Measurements from ENCODE around the gene CEP128. TPM values are rescaled to one million over a fixed set of nuclear protein-coding genes. Genes with fewer than 3 reads are reported as not detected.

CEP128 gene
- polyA plus RNA-seq, 4 donors, result 4.7 to 6.6 (median 6.5) TPM

DNA sequence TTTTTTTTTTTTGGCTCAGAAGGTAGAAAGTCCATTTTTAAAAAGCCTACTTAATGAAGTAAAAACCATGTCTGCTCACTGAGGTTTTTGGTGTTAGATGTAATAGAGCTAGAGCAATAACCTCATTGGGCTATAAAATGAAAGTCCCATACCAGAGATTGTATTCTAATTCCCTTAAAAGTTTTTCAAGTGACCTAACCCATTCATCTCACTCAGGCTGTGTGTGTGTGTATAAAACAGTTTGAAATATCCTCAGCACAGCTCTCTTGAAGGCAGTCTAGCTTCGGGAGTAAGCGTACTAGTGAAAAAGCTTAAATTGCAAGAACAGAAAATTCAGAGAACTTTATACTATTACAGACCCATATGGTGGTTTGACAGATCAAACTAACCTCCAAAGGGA, 313.8 kb downstream of the CEP128 start:
- DNase-seq (ENCODE audit: low read depth in 4 of 4, low spot score in 3 of 4), result no peak

- no peak for DNase-seq (ENCODE audit: low read depth in 4 of 4, low spot score in 3 of 4)
Measured at GRCh38 chr14:80624581-80624980, 317.0 kb downstream of the CEP128 start.

DNA sequence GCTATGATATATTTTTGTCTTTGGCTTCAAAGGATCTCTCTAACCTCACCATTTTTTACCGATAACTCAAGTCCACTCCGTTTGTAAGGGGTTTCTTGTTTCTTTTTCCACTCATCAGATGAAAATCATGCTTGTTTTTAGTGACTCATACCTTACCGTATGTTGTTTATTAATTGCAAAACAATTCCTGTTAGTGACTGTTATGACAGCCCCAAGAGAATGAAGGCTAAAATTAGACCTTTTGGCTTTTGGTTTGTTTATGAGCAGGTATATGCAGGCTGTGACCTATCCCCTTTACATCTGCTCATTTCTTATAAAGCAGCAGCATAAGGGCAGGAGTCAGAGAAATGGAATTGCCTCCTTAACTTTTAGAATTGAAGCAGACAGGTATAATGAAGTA, 319.8 kb downstream of the CEP128 start:
- no peak for DNase-seq (ENCODE audit: low read depth in 4 of 4, low spot score in 3 of 4)

GRCh38 chr14:80620434-80620833, 321.1 kb downstream of the CEP128 start:
- DNase-seq (ENCODE audit: low read depth in 4 of 4, low spot score in 3 of 4), result no peak

GRCh38 chr14:80618751-80619329, 322.7 kb downstream of the CEP128 start:
- no peak for DNase-seq (ENCODE audit: low read depth in 4 of 4, low spot score in 3 of 4)

DNA sequence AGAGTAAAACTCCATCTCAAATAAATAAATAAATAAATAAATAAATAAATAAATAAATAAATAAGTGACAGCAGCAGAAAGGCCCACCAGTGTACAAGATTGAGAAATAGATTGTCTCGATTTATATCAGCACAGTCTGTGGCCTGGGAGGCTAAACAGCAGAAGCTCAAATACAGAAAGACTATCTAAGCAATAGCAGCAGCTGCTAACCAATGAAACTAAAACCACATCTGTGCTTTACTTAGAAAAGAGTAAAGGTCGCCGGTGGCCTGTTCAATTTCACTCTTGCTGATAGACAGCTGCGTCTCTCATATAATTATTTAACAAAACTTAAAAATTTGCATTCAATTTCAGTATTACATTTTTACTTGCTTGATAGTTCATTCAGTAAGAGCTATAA, 325.7 kb downstream of the CEP128 start:
- no peak for DNase-seq (ENCODE audit: low read depth in 4 of 4, low spot score in 3 of 4)

DNA sequence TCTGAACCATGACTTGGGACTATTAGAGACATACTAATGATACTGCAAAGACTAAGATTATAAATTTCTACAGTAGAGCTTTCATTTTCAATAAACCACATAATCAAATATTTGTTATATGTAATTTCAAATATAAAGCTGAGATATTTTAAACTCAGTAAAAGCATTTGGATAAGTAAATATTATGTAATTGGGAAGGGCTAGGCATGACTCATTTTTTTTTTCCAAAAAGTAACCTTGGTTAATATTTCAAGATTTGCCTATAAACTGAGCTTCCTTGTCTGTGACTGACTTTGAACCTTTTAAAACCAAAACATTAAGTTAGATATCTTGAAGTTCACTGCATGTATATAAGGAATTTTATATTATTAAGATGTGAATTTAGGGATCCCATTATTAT, 332.5 kb downstream of the CEP128 start:
- DNase-seq (ENCODE audit: low read depth in 4 of 4, low spot score in 3 of 4), result no peak

GRCh38 chr14:80608563-80608962, 333.0 kb downstream of the CEP128 start:
- DNase-seq (ENCODE audit: low read depth in 4 of 4, low spot score in 3 of 4), result no peak

DNA sequence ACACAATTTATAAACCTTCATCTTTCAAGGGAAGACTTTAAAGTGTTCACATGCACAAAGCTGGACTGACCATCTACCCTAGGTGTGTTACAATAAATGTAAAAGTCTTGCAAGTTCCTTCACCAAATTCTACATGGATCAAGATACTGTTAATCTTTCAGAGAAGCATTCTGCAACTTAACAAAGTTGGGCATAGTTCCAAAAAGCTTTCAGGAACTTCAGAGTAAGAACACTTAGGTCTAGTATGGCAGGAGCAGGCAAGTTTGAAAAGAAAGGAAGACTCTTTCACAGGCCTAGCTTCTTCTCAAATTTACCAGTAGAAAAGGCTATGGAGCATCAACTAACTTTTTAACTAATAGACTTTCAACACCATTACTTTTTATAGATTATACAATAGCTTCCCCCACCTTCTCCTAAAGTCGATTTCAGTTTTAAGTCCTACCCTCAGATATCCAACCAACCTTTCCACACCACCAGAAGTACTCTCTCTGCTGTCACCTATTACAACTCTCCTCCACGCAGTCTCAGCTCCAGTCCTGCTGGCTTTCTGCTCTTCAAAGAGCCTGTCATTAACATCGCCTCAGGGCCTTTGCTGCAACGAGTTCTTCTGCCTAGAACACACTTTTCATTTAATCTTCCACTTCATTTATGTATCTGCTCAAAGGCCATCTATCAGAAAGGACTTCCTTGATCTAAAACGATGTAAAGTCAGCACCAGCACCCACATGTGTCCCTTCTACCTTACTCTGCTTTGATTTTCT, 333.9 kb downstream of the CEP128 start:
- DNase-seq (ENCODE audit: low read depth in 4 of 4, low spot score in 3 of 4), result no peak

GRCh38 chr14:80606347-80606772, 335.2 kb downstream of the CEP128 start:
- DNase-seq (ENCODE audit: low read depth in 4 of 4, low spot score in 3 of 4), result no peak

DNA sequence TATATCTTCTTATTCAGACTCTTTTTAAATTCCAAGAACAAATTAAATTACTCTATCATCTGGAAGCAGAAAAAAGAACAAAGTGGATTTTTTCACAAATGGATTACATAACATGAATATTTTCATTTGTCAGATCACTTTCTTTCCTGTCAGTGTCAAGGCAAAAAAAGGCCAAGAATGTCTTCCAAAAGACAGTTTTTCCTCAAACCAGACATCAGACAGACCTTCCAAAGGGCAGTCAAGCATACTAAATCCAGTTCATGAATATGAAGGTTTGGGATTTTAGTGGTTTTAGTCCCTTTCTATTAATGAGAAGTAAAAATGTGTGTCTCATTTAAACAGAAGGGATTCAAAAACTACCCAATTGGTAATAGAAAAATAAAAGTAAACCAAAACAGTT, 336.0 kb downstream of the CEP128 start:
- no peak for DNase-seq (ENCODE audit: low read depth in 4 of 4, low spot score in 3 of 4)

DNA sequence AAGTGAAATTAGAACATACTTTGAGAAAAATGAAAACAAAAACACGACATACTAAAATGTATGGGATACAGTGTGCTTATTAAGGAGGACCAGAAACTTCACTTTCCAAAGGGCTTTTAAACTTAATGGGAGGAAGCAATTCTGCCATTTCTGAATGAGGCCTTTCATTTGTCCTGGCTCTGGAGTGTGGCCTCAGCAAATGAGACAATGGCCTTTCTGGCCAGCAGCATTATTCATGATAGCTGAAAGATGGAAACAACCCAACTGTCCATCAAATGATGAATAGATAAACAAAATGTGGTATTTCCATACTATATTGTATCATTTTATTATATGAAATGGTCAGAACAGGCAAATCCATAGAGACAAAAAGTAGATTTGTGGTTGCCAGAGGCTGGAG, 338.6 kb downstream of the CEP128 start:
- DNase-seq (ENCODE audit: low read depth in 4 of 4, low spot score in 3 of 4), result no peak

DNA sequence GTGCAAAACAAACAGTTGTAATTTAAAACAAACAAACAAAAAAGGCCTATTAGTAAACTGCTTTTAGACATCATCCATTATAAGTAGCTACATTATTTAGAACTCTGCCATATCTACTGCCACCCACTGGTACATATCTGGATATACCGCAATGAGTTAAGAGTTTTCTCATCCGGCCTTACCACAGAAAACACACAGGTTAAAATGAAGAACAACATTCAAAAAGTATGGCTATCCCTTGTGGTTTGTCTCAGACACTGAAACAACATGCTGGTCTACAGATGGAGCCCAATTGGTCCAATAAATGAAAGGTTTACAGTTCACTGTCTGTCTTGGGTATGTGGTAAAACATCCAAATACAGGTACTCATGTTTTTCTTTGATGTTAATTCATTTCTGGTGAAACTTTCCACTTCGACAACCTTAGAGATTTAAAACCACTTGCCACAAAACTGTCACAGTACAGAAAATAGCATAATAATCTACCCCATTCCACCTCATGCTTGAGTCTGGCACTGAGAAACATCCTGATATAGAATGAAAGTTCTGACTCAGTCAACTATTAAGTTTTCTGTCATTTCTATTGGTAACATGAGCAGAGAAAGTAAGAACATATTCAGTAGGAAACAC, 354.3 kb downstream of the CEP128 start:
- peak in 1 of 4 donors; percentile 5 for DNase-seq (ENCODE audit: low read depth in 4 of 4, low spot score in 3 of 4)

GRCh38 chr14:80586131-80586530, 355.4 kb downstream of the CEP128 start:
- no peak for DNase-seq (ENCODE audit: low read depth in 4 of 4, low spot score in 3 of 4)

DNA sequence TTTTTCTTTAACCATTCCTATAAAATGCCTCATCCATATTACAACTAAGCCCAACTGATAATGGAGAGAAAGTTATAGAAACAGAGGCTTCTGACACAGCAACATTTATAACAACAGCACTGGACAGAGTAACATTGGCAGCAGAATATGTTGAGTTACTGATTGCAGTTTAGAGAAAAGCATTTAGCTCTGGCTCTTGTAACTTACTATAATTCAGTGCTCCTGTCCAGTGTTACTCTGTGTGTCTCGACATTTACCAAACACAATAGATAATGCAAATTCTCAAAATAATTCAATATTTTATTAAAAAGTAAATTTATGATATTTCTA, 356.1 kb downstream of the CEP128 start:
- no peak for DNase-seq (ENCODE audit: low read depth in 4 of 4, low spot score in 3 of 4)

GRCh38 chr14:80584744-80585505, 356.6 kb downstream of the CEP128 start:
- no peak for DNase-seq (ENCODE audit: low read depth in 4 of 4, low spot score in 3 of 4)

DNA sequence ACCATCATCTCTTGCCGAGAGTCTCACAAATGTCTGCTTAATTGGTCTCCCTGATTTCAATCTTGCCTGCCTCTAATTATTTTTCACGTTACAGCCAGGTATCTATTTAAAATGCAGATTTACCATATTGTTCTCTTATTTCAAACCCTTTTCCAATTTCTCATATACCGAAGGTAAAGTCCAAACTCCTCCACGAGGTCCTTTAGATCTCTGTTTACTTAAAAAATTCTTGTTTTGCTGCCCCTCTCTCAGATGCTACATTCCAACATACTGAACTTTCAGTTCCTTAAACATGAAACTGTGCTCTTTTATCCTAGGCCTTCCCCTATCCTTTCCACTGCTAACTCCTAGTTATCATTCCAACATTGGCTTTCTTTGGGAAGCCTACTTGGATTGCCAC, 363.9 kb downstream of the CEP128 start:
- no peak for DNase-seq (ENCODE audit: low read depth in 4 of 4, low spot score in 3 of 4)

GRCh38 chr14:80576401-80576800, 365.1 kb downstream of the CEP128 start:
- DNase-seq (ENCODE audit: low read depth in 4 of 4, low spot score in 3 of 4), result no peak

DNA sequence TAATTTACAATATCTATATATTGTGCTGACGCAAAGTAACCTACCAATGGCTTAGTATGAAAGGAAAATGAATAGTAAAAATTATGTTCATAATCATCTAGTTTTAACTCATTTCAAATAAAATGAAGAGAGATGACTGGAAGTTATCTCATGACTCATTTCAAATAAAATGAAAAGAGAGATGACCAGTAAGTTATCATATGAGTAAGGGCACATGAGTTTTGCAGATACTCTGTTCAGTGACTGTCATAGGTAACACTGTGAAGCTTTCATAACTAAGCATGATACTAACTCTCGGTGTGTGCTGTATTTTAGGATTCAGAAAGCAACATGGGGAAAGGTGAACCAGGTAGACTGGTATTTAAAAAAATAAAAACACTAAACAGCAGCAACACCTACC, 365.8 kb downstream of the CEP128 start:
- no peak for DNase-seq (ENCODE audit: low read depth in 4 of 4, low spot score in 3 of 4)

DNA sequence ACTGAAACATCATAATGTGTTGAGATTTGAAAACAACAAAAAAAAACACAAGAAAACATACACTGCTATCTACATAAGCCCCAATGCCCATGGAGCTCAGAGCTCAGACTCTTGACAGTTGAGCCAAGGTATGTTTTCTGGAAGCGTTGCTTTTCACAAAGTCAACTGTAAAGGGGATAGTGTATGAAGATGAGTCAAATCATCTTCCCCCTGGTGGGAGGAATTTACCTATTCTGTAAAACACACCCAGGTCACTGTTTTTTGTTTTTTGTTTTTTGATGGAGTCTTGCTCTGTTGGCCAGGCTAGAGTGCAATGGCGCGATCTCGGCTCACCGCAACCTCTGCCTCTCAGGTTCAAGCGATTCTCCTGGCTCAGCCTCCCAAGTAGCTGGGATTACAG, 368.9 kb downstream of the CEP128 start:
- no peak for DNase-seq (ENCODE audit: low read depth in 4 of 4, low spot score in 3 of 4)

GRCh38 chr14:80570930-80571298, 370.6 kb downstream of the CEP128 start:
- no peak for DNase-seq (ENCODE audit: low read depth in 4 of 4, low spot score in 3 of 4)

All from left renal pelvis (tissue), 4 donors.